HG02763 (cell line): ENCODE results near the gene SMARCC1.

Experiments
- ATAC-seq: cut with Tn5 transposase; IDR thresholded peaks from one replicate; pipeline ENCODE4 v1.9.1; 2021; ENCODE audit warnings: mild to moderate bottlenecking, moderate library complexity; ENCODE audit not compliant: unreplicated experiment

The SMARCC1 gene

GRCh38 chr3:47592066-47592795 lies 189.5 kb downstream of the SMARCC1 start:
- ATAC-seq, result no peak

GRCh38 chr3:47590216-47590615 lies 191.5 kb downstream of the SMARCC1 start:
- no peak for ATAC-seq

GRCh38 chr3:47588587-47588986 lies 193.1 kb downstream of the SMARCC1 start:
- ATAC-seq, result no peak

- ATAC-seq, result no peak
These were observed 193.6 kb downstream of the SMARCC1 start for GRCh38 chr3:47588053-47588452.

GRCh38 chr3:47586746-47587145 lies 194.9 kb downstream of the SMARCC1 start:
- no peak for ATAC-seq

- no peak for ATAC-seq
These were observed 198.2 kb downstream of the SMARCC1 start for GRCh38 chr3:47583320-47584075.

GRCh38 chr3:47581835-47582234 lies 199.9 kb downstream of the SMARCC1 start:
- no peak for ATAC-seq

- ATAC-seq, result no peak
These were observed 200.3 kb downstream of the SMARCC1 start for GRCh38 chr3:47581422-47581821.

- no peak for ATAC-seq
These were observed 201.2 kb downstream of the SMARCC1 start for GRCh38 chr3:47580481-47580880.

GRCh38 chr3:47579875-47580274 lies 201.8 kb downstream of the SMARCC1 start:
- ATAC-seq, result no peak

GRCh38 chr3:47578691-47579632 lies 202.7 kb downstream of the SMARCC1 start, which contains the start of gene CSPG5:
Gene CSPG5, minus strand, starts transcription at chr3:47578865. Its CDS starts 172 bp downstream, at chr3:47578693.
- no peak for ATAC-seq

GRCh38 chr3:47578119-47578632 lies 203.5 kb downstream of the SMARCC1 start:
- ATAC-seq, result no peak

- ATAC-seq, result no peak
These were observed 204.0 kb downstream of the SMARCC1 start for GRCh38 chr3:47577583-47578118.

- no peak for ATAC-seq
These were observed 208.2 kb downstream of the SMARCC1 start for GRCh38 chr3:47573190-47574172.

- no peak for ATAC-seq
These were observed 210.1 kb downstream of the SMARCC1 start for GRCh38 chr3:47571391-47572175.

GRCh38 chr3:47568901-47569300 lies 212.8 kb downstream of the SMARCC1 start:
- ATAC-seq, result no peak

- ATAC-seq, result no peak
These were observed 214.5 kb downstream of the SMARCC1 start for GRCh38 chr3:47567149-47567548.

- ATAC-seq, result no peak
These were observed 215.0 kb downstream of the SMARCC1 start for GRCh38 chr3:47566667-47567066.
